ENCODE results near the gene RPS6KA3. TPM values are rescaled to one million over a fixed set of nuclear protein-coding genes. Genes with fewer than 3 reads are reported as not detected.

RPS6KA3 gene
- total and polyA plus RNA-seq, 9 of the 15 experiments (the other 6 are each of a cell fraction or from before 2014, with no cell fraction given), result 10.9 to 61.9 (median 37.4) TPM

- Histone ChIP-seq H3K27ac (ENCODE audit: extremely low read depth, low read depth, low read length) (no peak overlapping the region), H3K9me3 (replicated peaks; ENCODE audit: control insufficient read depth, insufficient read depth, low read depth, low read length) (no peaks in the 10 kb centered on the region), H3K36me3 (ENCODE audit: control insufficient read depth, insufficient read depth, low read length) (no peaks in the 10 kb centered on the region), H4K20me1 (replicated peaks; ENCODE audit: control insufficient read depth, insufficient read depth, low read length) (no peaks in the 10 kb centered on the region), H3K9me1 (ENCODE audit: control insufficient read depth, insufficient read depth, low read length) (no peaks in the 10 kb centered on the region), H3K79me2 (ENCODE audit: control insufficient read depth, insufficient read depth, low read length) (no peaks in the 10 kb centered on the region), H3K4me1 (replicated peaks in 1 of 2; ENCODE audit: control insufficient read depth in 2 of 2, insufficient read depth in 2 of 2, low read length in 2 of 2) (no peaks in the 10 kb centered on the region), H3K4me2 (ENCODE audit: insufficient read depth, low read length) (no peak overlapping the region), H3K4me3 (no peak overlapping the region), H2AFZ (ENCODE audit: low read depth, low read length) (no peak overlapping the region), H3K27me3 (ENCODE audit: control insufficient read depth in 2 of 2, insufficient read depth in 2 of 2, low read length in 2 of 2) (peaks cover 0 to 4% of the 10 kb centered on the region in 2 experiments; a peak in 1 of 5 replicates), H3K9ac (ENCODE audit: insufficient read depth in 1 of 2, low read depth in 2 of 2, low read length in 2 of 2) (no peak overlapping the region)
- DNase-seq (ENCODE audit: extremely low read depth in 1 of 4, low spot score in 3 of 4), result no peak
- intact Hi-C loops (cut with micrococcal nuclease), result no loop called here
- no peak for FAIRE-seq
- BruUV-seq (replicated peaks), result no TSS peak
- in situ Hi-C loops (cut with MboI), result no loop called here
- TF ChIP-seq FOXK2 (conservative IDR thresholded peaks at IDR 0.05 in 1 of 2, IDR thresholded peaks at IDR 0.05 in 1 of 2; ENCODE audit: low read depth in 2 of 2), result no peak
- no peak for TF ChIP-seq SMARCB1 (IDR thresholded peaks at IDR 0.05; ENCODE audit: insufficient read length, low read depth)
- no peak for TF ChIP-seq GTF2E2 (tag; IDR thresholded peaks at IDR 0.05)
- TF ChIP-seq USF2 (CRISPR knock-in tag; IDR thresholded peaks at IDR 0.05), result no peak
- no peak for TF ChIP-seq ADNP (tag; IDR thresholded peaks at IDR 0.05)
- 0% methylated on average over 1 of the region's 1 CpG for WGBS (ENCODE audit: insufficient coverage, low coverage, missing lambda C conversion rate)
- no peak for ATAC-seq
- ChIA-PET CTCF (ENCODE audit: low intra/inter-chr PET ratio) (no interaction called here), POLR2A (no interaction called here)
Observed at GRCh38 chrX:20284444-20284843, 17.7 kb upstream of the RPS6KA3 start.

GRCh38 chrX:20280938-20281337 lies 14.2 kb upstream of the RPS6KA3 start:
- no peak for FAIRE-seq
- ATAC-seq, result no peak
- no peaks in the 10 kb centered on the region for H3K79me2 ChIP-seq (ENCODE audit: control insufficient read depth, insufficient read depth, low read length)
- no peak overlapping the region for H3K4me3 ChIP-seq
- H3K9me3 ChIP-seq (replicated peaks; ENCODE audit: control insufficient read depth, insufficient read depth, low read depth, low read length), result no peaks in the 10 kb centered on the region
- TF ChIP-seq STAT5A (IDR thresholded peaks at IDR 0.05; ENCODE audit: borderline replicate concordance, low read length) (no peak), CEBPG (CRISPR knock-in tag; IDR thresholded peaks at IDR 0.05) (no peak), CEBPG (tag; conservative IDR thresholded peaks at IDR 0.05 in 1 of 2, IDR thresholded peaks at IDR 0.05 in 1 of 2) (peak in 1 of 2 experiments; percentile 61; a peak in 2 of 4 replicates), CEBPB (tag; IDR thresholded peaks at IDR 0.05) (peak; percentile 48; the same call in 1 of the 2 replicates)
- no TSS peak for BruUV-seq (replicated peaks)
- H2AFZ ChIP-seq (ENCODE audit: low read depth, low read length), result no peak overlapping the region
- WGBS (ENCODE audit: insufficient coverage, low coverage, missing lambda C conversion rate), result 4% methylated on average over 4 of the region's 4 CpGs
- POLR2A ChIA-PET, result no interaction called here
- no peak overlapping the region for H3K9ac ChIP-seq (ENCODE audit: insufficient read depth in 1 of 2, low read depth in 2 of 2, low read length in 2 of 2)
- H3K27me3 ChIP-seq (ENCODE audit: control insufficient read depth in 2 of 2, insufficient read depth in 2 of 2, low read length in 2 of 2), result peaks cover 0 to 4% of the 10 kb centered on the region in 2 experiments; a peak in 1 of 5 replicates
- H3K36me3 ChIP-seq (ENCODE audit: control insufficient read depth, insufficient read depth, low read length), result no peaks in the 10 kb centered on the region
- H3K27ac ChIP-seq (ENCODE audit: extremely low read depth, low read depth, low read length), result no peak overlapping the region
- no peak overlapping the region for H3K4me2 ChIP-seq (ENCODE audit: insufficient read depth, low read length)
- no peaks in the 10 kb centered on the region for H4K20me1 ChIP-seq (replicated peaks; ENCODE audit: control insufficient read depth, insufficient read depth, low read length)
- CTCF ChIA-PET (ENCODE audit: low intra/inter-chr PET ratio), result no interaction called here
- H3K9me1 ChIP-seq (ENCODE audit: control insufficient read depth, insufficient read depth, low read length), result no peaks in the 10 kb centered on the region
- in situ Hi-C loops (cut with MboI) (no loop called here), intact Hi-C loops (cut with micrococcal nuclease) (no loop called here)
- no peak for DNase-seq (ENCODE audit: extremely low read depth in 1 of 4, low spot score in 3 of 4)
- H3K4me1 ChIP-seq (replicated peaks in 1 of 2; ENCODE audit: control insufficient read depth in 2 of 2, insufficient read depth in 2 of 2, low read length in 2 of 2), result no peaks in the 10 kb centered on the region
